8988T (cell line): ENCODE results near the gene ZNF326.
"Not testable (repeated sequence)": the region's sequence is repeated elsewhere in the genome, so short reads cannot be mapped to it uniquely, and the experiment has no call there.

Experiments
- DNase-seq: peaks from one replicate; pipeline ENCODE4 v3.0.0; 2011

ZNF326 gene

DNA sequence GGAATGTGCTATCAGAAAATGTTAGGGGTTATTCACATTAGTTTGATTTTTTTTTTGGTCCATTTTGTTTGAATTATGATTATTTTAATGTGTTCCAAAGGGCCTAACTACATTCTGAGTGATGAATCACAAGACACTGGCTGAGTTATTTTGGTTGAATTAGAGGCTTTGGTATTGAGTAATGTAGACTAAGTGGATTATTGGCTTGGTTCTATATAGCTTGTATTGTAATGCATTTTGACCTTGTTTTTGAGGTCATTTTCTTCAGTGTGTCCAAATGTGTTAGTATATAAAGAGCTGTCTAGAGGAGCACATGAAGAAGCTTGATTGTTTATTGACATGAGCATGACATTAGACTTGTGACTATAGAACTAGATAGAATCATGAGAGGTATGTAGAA lies 3.4 kb downstream of the ZNF326 start:
- no peak for DNase-seq

DNA sequence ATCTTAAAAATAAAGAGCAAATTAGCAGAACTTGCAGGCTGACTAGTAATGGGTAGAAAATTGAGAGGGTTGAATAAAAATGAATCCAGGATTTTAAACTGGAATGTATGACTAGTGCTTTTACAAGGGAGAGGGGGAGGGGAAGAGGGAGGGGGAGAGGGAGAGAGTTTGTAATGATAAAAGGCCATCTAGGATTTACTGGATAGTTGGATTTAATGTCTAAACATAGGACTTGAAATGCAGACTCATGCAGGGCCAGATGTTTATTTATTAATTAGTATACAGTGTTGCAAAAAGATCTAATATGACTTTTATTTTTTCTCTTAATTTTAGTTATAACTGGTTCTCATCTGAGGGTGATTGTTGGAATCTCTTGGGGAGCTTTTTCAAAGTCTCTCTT lies 4.3 kb downstream of the ZNF326 start:
- no peak for DNase-seq

DNA sequence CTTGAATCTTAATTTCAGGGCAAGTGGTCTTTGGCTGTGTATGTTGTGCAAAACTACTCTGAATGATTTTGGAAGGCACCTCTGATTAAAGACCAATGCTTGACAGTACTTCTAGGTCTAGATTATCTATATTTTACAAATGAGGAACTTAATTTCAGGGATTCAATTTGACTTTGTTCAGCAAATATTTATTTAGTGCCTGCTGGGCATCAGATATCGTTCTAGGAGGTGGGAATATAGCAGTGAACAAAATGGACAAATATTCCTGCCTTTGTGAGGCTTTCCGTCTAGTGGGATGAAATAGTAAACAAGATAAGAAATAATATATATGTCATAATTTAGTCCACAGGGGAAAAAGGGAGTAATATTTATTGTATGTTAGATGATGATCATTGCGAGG lies 4.7 kb downstream of the ZNF326 start:
- no peak for DNase-seq

DNA sequence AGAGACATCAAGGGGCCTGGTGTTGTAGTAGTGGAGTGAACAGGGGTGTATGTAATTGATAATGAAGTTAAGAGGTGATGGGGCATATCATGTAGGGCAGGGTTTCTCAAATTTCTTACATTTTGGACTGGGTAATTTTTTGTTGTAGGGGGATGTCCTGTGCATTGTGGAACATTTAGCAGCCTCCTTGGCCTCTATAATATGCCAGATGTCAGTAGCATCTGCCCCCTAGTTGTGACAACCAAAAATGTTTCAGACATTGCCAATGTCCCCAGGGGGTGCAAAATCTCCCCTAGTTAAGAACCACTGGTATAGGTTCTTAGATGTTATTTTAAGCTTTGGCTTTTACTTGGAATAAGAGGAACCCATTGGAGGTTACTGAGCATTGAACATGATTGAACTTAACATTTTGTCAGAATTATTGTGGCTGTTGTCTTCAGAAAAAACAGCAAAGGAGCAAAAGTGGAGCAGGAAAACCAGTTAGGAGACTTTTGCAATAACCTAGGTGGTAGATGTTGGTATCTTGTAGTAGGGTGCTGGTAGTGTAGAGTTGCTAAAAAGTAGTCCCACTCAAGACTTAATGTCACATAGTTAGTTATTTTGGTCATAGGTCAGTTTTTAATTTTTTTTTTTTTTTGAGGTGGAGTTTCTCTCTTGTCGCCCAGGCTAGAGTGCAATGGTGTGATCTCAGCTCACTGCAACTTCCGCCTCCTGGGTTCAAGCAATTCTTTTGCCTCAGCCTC lies 6.2 kb downstream of the ZNF326 start:
- no peak for DNase-seq

DNA sequence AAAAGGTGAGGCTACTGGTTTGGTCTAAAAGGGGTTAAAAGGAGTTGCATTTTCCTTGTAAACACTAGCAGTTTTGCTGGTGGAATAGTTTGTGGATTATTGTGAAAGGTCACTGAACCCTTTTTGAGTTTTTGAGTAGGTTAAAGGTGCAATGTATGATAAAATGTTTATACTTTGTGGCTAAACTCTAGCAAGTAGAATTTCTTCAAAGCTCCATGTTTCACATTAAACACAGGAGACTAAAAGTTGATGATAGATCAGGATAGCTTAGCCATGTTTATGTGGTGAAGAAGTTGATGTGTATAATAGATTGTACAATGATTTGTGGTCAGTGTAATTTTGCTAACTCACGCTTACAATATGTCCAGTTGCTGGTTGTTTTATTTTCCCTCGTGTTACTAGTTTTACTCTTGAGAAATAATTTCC lies 13.1 kb downstream of the ZNF326 start:
- no peak for DNase-seq

DNA sequence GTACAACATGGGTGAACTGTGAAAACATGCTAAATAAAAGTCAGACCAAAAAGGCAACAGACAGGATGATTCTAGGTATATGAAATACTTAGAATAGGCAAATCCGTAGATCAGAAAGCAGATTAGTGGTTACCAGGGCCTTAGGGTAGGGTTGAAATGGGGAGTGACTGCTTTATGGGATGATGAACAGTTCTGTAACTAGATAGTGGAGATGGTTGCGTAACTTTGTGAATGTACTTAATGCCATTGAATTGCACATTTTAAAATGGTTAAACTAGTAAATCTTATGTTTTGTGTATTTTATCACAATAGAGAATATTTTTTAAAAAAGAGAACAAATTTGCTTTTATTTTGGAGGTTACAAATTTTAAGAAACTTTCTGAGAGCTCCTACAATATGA lies 17.4 kb downstream of the ZNF326 start:
- no peak for DNase-seq

DNA sequence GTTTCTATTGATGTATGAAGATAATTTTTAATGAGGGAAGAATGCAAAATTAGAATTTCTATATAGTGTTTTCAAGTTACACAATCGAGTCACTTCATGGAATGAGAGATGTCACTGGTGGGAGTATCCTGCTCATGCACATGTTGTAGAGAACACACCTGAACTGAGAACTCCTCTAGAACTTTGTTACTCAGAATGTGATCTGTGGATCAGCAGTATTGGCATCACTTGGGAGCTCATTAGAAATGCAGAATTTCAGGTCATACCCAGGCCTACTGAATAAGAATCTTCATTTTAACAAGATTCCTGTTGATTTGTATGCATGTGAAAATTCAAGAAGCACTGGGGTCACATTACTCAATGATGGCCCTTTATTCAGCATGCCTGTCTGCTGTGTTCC lies 28.8 kb downstream of the ZNF326 start:
- DNase-seq, result no peak

DNA sequence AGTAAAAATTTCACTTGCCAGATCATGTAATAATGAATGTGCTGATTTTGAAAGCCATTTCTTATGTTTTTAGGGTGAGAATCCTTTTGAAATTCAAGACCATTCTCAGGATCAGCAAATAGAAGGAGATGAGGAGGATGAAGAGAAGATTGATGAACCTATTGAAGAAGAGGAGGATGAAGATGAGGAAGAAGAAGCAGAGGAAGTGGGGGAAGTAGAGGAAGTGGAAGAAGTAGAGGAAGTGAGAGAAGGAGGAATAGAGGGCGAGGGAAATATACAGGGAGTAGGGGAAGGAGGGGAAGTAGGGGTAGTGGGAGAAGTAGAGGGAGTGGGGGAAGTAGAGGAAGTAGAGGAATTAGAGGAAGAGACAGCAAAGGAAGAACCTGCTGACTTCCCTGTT lies 32.4 kb downstream of the ZNF326 start:
- no peak for DNase-seq

DNA sequence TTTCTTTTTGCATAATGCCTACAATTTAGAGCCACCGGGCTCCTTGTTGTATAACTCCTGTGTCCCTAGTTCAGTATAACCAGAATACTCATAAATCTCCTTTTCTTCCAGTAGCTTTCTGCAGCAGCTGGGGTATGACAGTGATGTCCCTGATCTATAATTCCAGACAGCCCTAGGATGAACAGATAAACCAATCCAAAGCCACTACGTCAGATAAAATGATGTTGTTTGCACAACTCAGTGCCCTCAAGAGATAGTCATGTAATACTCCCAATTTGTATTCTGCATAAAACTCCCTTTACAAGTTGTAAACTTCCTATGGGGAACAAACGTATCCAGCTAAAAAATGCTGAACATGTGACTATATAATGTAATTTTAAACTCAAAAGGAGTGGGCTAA lies 44.7 kb downstream of the ZNF326 start:
- DNase-seq, result no peak

DNA sequence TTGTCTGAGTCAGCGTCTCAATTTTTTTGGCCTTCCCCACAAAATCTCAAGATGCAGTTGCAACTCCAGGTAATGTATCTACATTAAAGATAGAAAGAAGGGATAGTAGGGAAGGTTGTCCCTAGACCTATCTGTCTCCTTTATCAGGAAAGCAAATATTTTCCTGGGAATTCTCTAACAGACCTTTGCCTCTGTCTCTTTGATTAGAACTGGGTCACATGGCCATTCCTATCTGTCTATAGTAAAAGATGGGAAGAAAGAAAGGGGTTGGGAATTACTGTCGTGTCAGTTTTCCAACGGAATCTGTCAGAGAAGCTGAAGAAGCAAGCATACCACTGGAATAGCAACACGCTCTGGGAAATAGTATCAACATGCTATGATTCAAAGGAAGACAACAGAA lies 48.7 kb downstream of the ZNF326 start:
- no peak for DNase-seq

DNA sequence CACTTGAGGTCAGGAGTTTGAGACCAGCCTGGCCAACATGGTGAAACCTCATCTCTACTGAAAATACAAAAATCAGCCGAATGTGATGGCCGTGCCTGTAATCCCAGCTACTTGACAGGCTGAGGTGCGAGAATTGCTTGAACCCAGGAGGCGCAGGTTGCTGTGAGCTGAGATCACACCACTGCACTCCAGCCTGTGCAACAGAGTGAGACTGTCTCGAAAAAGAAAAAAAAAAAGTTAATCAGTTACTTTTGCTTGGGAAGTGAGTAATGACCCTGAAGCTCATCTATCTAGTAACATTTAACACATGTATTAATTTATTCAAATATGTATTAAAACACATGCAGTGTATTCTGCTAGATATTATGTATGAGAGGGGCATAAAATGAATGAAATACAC lies 49.4 kb downstream of the ZNF326 start:
- DNase-seq, result no peak

DNA sequence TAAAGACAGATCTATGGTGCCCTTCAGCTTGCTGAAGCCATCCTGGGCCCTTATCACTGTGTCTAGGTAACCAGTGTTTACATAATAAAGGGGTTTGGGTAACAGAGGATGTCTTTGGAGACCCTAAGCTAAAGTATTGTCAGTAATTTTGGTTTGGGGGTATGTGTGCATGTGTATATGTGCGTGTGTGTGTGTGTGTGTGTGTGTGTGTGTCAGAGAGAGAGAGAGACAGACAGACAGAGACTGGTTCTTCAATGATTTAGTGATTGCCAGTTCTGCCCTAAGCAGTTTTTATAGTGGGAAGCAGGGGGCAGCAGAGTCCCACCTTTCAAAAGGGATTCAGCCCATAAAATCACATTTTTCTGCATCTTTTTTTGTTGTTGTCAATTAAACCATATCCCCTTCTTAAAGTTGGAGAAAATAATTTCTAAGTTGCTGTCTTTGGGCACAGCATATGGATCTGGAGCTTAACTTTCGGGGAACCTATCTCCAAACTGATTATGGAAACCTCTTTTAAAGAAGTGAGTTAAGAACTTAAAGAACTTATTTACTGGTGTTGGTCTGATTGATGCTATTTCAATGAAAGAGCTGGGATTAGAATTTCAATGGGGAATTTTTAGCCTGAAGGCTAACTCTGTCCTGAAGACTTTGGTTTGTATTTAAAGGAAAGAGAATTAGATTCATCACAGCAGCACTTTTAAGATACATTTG lies 51.1 kb downstream of the ZNF326 start:
- DNase-seq, result no peak

DNA sequence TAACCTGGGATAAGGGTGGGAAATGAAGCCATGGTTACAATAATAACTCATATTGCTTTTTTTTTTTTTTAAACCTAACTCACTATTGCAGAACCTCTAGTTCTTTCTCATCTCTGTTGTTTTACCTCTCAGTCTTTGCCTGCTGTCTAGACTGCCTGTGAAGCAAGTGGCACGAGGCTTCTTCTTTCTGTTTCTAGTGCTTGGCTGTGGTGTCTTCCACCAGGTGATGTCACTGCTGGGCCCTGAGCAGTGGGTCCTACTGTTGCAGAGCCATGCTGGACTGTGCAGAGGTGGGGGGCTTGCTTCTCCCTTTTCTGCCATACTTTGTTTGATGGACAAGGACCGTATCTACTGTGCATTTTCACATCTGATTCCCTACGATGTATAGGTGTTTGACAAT lies 51.7 kb downstream of the ZNF326 start:
- DNase-seq, result no peak

DNA sequence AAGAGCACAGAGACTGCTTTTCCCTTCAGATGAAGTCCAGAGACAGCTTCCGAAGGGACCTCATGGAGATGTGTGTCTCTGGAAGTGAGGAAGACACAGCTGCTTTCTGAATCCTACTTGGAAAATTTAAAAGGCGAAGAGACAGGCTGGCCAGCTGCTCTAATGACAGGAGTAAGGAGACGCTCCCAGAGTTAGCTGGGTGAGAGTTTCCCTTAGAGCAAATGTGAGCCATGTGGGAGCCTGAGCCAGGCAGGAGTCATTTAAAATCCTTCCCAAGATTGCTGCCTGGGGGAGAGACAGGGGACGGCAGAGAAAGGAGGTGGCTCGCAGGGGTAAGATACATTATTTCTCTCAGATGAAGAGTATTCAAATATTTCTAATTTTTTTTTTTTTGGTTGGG lies 53.1 kb downstream of the ZNF326 start:
- no peak for DNase-seq

DNA sequence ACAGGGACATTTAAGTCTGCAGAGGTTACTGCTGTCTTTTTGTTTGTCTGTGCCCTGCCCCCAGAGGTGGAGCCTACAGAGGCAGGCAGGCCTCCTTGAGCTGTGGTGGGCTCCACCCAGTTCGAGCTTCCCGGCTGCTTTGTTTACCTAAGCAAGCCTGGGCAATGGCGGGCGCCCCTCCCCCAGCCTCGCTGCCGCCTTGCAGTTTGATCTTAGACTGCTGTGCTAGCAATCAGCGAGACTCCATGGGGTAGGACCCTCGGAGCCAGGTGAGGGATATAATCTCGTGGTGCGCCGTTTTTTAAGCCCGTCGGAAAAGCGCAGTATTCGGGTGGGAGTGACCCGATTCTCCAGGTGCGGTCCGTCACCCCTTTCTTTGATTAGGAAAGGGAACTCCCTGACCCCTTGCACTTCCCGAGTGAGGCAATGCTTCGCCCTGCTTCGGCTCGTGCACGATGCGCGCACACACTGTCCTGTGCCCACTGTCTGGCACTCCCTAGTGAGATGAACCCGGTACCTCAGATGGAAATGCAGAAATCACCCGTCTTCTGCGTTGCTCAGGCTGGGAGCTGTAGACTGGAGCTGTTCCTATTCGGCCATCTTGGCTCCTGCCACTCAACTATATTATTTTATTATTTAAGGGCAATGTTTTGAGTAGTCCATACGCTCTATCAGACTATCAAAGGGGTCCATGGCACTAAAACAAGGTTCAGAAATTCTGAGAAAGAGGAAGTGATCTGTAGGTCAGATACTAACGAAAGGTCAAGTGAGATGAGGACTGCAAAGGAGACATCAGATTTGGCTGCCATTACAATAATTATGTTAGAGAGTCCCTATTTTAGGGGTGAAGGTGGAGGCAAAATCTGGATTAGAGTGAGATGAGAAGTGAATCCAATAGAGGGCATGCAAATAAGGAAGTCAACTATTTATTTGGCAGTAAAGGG lies 68.1 kb downstream of the ZNF326 start:
- not testable (repeated sequence) for DNase-seq

DNA sequence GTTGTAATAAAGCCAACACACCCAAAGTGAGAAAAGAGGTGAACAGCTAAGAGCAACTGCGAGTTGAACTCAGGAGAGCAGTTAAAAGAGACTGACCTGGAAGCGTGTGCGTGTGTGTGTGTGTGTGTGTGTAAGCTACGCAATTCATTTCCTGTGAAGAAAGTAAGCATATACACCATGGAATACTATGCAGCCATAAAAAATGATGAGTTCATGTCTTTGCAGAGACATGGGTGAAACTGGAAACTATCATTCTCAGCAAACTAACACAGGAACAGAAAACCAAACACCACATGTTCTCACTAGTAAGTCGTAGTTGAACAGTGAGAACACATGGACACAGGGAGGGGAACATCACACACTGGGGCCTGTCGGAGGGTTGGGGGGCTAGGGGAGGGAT lies 69.2 kb downstream of the ZNF326 start:
- DNase-seq, result not testable (repeated sequence)

DNA sequence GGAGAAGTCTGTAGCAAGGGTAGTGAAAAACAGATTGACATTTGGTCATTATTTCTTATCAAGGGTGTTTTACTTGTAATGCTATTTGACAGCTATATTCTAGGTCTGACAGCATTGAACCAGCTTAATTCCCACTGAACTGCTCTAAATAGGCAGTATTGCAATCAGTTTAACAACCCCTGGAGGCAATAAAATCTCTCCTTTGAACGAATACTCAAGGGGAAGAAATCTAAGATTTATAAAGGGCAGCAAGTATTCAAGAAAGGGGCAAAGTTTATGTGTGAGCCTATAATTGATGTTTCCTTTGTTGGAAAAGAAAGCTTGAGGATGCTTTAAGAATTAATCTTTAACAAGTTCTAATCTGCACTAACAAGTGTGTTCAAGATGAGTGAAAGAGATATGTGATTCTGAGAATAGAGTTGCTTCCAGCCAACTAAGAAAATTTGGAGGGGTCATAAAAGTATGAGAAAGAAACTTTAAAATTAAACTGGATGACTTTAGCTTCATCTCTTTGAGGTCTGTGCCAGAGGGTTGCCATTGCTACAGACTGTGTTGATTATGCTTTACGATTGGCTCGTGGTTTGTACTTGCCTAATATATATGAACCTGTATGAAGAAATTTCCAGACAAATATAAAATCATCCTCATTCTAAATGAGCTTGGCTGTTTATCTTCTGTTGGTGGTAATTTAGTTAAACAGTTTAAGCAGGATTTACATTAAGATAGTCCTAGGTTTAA lies 72.5 kb downstream of the ZNF326 start:
- DNase-seq, result no peak

DNA sequence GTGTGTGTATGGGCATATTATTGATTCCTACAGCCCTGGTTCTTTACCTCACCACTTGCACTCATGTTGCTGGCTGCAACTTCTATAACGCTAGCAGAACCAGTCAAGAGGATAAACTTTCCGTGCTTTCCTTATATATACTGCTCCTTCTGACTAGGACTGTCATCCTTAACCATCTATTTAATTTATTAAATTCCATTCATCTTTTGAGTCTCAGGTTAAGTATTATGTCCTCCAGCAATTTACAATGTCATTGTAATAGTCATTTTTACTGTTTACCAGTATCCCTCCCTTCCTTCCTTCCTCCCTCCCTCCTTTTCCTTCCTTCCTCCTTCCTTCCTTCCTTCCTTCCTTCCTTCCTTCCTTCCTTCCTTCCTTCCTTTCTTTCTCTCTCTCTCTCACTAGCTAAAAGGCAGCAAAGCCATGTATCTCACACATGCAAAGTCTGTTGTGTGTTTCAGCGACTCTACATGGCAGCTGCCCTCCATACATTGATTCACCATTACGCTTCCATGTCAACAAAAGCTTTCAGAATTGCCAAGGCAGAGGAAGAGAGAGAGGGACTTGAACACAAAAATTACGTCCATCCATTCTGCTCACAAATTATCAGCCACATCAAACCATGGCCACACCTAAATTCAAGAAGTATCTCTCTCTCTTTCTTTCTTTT lies 73.8 kb downstream of the ZNF326 start:
- DNase-seq, result no peak

DNA sequence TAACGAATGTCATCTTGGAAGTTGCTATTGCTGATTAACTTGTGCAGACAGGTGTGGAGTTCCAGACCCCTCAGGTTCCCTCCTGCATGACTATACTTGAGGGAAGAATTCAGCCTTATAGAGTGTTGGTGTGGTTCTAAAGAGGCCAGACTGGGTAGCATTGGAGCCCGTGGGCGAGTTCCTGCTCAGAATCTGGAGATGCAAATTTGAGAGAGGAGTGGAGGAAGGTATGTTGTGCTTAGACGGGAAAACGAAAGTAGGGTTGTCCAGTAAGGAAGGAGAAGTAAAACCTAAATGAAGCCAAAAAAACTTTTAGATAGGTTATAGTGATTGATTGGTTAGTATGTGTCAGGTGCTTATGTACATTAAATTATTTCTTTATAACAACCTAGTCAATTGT lies 79.2 kb downstream of the ZNF326 start:
- no peak for DNase-seq

DNA sequence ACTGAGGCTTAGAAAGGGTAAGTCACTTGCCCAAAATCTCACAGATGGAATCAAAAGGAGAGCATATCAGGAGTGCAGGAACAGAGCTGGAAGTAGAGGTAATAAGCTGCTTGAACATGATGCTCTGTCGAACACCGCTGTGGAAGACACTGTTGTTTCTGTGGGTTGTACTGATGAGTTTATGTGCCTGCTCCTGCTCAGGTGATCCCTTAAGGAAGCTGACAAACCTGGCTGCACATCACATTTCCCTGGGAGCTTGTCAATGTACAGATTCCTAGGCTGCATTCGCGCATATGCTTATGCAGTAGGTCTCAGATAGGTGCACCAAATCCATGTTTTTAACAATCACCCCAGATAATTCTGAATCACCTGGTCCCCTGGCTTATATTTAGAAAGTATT lies 79.7 kb downstream of the ZNF326 start:
- DNase-seq, result no peak

DNA sequence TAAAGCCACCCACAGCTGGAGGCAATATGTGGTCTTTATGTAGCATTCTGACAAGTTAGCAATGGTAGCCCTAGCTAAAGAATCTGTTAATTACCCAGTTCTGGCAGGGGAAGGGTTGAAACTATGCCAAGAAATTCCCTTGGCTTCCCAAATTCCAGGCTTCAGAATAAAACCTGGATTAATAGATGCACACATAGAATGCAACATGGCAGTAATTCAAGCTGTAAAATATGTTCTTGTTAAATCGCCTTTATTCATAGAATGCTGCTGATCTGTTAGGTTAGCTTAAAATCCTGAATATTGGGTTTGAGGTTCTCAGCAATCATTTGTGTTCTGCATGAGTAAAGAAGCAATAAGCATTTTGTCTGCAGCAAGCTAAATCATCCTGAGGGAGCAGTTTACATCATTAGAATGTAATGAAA lies 80.1 kb downstream of the ZNF326 start:
- DNase-seq, result no peak

DNA sequence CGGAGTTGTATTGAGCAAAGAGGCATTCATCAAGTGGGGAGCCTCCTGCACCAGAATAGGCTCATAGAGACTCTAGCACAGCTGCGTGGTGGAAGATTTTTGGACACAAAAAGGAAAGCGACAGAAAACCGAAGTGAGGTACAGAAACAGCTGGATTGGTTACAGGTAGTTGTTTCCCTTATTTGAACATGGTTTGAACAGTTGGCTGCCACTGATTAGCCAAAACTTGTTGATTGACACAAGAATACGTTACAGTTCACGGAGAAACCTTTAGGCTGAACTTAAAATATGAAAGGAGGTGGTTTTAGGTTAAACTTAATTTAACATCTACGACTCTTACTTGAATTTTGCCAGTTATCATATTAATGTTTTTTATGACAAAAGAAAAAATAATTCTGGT lies 89.1 kb downstream of the ZNF326 start:
- DNase-seq, result no peak
